Measurements from ENCODE around the gene TBC1D8. TPM values are rescaled to one million over a fixed set of nuclear protein-coding genes. Genes with fewer than 3 reads are reported as not detected.

TBC1D8 gene
- total RNA-seq, 1 experiment from 2014 or later = 5.1 TPM

DNA sequence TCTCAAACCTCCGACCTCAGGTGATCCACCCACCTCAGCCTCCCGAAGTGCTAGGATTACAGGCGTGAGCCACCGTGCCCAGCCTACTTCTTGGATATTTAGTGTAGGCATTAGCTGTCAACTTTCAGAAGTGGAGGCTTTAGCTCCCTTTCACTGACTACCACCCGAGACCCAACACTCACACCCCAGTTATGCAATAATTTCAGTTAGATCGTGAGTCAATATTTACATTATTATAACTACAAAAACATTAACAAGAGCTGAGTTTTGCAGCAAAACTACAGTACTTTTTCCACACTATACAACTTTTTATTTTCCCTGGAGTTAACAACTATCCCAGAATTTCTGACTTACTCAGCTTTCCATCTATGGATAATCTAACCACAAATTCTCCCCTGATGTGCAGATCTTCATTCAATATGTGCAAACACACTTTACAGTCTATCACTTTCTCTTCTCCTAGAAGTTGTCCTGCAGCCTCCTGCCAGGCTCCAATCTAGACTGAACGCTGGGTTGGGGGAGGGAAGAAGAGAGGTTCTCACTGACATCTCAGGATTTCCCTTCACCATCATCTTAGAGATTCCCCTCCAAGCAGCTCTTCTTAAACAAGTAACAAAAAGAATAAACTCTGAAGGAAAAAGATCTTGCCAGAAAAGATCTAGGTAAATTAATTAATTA lies 10.1 kb downstream of the TBC1D8 start:
- no peak for DNase-seq (ENCODE audit: low spot score)
- ChIA-PET POLR2A (ENCODE audit: low non-redundant PET) (no interaction called here), CTCF (no interaction called here)
- TF ChIP-seq CTCF (conservative IDR thresholded peaks at IDR 0.05; ENCODE audit: low read depth, low read length) (no peak), EZH2 (IDR thresholded peaks at IDR 0.05; ENCODE audit: borderline replicate concordance, low read depth, low read length, poor library complexity, severe bottlenecking) (no peak)
- no peaks in the 10 kb centered on the region for H3K27me3 ChIP-seq (replicated peaks; ENCODE audit: insufficient read depth, low read depth, low read length, poor library complexity)
- no peaks in the 10 kb centered on the region for H3K36me3 ChIP-seq (ENCODE audit: insufficient read depth, low read length, poor library complexity, severe bottlenecking)
- H3K9me3 ChIP-seq (ENCODE audit: low read depth, low read length, poor library complexity, severe bottlenecking) = no peaks in the 10 kb centered on the region
- intact Hi-C loops (cut with micrococcal nuclease; ENCODE audit: unreplicated experiment) = no loop called here
- no TSS peak for BruUV-seq (replicated peaks)
- H3K27ac ChIP-seq (ENCODE audit: low read depth, low read length, poor library complexity, severe bottlenecking) = no peak overlapping the region
- H3K4me3 ChIP-seq (ENCODE audit: low read depth, low read length, poor library complexity, severe bottlenecking) = no peak overlapping the region
- H3K4me1 ChIP-seq (ENCODE audit: insufficient read depth, low read length, poor library complexity, severe bottlenecking) = no peaks in the 10 kb centered on the region

DNA sequence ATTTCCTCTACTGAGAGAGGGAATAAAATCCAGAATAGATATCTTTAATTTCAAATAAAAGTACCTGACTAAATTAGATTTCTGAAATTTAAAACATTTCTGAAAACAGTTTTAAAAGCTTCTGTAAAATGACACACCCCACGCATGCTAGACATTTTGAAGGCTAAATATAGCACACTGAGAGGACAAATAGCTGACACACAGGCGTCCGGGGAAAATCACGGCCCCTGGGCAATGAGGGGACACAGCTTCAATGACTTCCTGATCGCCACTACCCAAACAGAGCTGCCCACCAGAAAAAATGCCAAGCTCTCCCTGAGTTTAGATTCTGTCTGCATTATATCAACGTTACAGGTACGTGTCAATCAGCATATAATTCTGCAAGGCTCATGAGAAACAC lies 10.9 kb downstream of the TBC1D8 start:
- Histone ChIP-seq H3K27me3 (replicated peaks; ENCODE audit: insufficient read depth, low read depth, low read length, poor library complexity) (no peaks in the 10 kb centered on the region), H3K4me3 (ENCODE audit: low read depth, low read length, poor library complexity, severe bottlenecking) (no peak overlapping the region), H3K36me3 (ENCODE audit: insufficient read depth, low read length, poor library complexity, severe bottlenecking) (no peaks in the 10 kb centered on the region), H3K9me3 (ENCODE audit: low read depth, low read length, poor library complexity, severe bottlenecking) (no peaks in the 10 kb centered on the region), H3K27ac (ENCODE audit: low read depth, low read length, poor library complexity, severe bottlenecking) (no peak overlapping the region), H3K4me1 (ENCODE audit: insufficient read depth, low read length, poor library complexity, severe bottlenecking) (no peaks in the 10 kb centered on the region)
- POLR2A ChIA-PET (ENCODE audit: low non-redundant PET) = no interaction called here
- CTCF ChIA-PET = no interaction called here
- TF ChIP-seq EZH2 (IDR thresholded peaks at IDR 0.05; ENCODE audit: borderline replicate concordance, low read depth, low read length, poor library complexity, severe bottlenecking) = no peak
- BruUV-seq (replicated peaks) = no TSS peak
- intact Hi-C loops (cut with micrococcal nuclease; ENCODE audit: unreplicated experiment) = no loop called here
- no peak for DNase-seq (ENCODE audit: low spot score)

DNA sequence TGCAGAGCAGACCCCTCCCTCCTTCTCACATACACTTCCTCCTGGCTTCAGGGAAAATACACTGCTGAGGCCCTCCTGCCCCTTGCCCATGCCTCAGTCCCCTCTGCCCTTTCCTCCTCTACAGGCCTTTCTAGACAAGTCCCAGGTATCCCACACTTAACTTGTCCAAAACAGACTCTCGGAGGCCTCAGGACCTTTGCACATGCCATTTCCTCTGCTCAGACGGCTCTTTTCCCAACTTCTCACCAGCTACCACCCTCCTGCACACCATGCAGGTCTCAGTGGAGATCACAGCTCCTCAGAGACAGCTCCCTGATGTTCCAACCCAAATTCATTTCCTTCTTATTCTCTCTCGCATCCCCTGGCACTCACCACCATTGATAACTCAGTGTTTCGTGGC lies 11.7 kb downstream of the TBC1D8 start:
- CTCF ChIA-PET = no interaction called here

More for the DNA sequence above, 11.7 kb downstream of the TBC1D8 start:
- Histone ChIP-seq H3K36me3 (ENCODE audit: insufficient read depth, low read length, poor library complexity, severe bottlenecking) (no peaks in the 10 kb centered on the region), H3K4me3 (ENCODE audit: low read depth, low read length, poor library complexity, severe bottlenecking) (no peak overlapping the region), H3K27me3 (replicated peaks; ENCODE audit: insufficient read depth, low read depth, low read length, poor library complexity) (no peaks in the 10 kb centered on the region), H3K27ac (ENCODE audit: low read depth, low read length, poor library complexity, severe bottlenecking) (no peak overlapping the region), H3K4me1 (ENCODE audit: insufficient read depth, low read length, poor library complexity, severe bottlenecking) (no peaks in the 10 kb centered on the region), H3K9me3 (ENCODE audit: low read depth, low read length, poor library complexity, severe bottlenecking) (no peaks in the 10 kb centered on the region)
- no peak for TF ChIP-seq EZH2 (IDR thresholded peaks at IDR 0.05; ENCODE audit: borderline replicate concordance, low read depth, low read length, poor library complexity, severe bottlenecking)
- TF ChIP-seq CTCF (conservative IDR thresholded peaks at IDR 0.05; ENCODE audit: low read depth, low read length) = no peak
- POLR2A ChIA-PET (ENCODE audit: low non-redundant PET) = no interaction called here
- no peak for DNase-seq (ENCODE audit: low spot score)
- intact Hi-C loops (cut with micrococcal nuclease; ENCODE audit: unreplicated experiment) = no loop called here
- BruUV-seq (replicated peaks) = no TSS peak

Data from A673 (cell line).